ENCODE data around the gene DHDH.
"Not testable (repeated sequence)": the region's sequence is repeated elsewhere in the genome, so short reads cannot be mapped to it uniquely, and the experiment has no call there.

DNA sequence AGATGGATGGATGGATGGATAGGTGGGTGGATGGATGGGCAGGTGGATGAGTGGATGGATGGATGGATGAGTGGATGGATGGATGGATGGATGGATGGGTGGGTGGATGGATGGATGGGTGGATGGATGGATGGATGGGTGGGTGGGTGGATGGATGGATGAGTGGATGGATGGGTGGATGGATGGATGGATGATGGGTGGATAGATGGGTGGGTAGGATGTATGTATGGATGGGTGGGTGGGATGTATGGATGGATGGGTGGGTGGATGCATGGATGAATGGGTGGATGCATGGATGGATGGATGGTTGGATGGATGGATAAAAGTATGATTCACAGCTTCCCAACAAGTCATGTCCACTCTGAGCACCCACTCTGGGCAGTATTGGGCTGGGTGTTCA lies 29.7 kb upstream of the DHDH start:
- TF ChIP-seq, protein P1, sequence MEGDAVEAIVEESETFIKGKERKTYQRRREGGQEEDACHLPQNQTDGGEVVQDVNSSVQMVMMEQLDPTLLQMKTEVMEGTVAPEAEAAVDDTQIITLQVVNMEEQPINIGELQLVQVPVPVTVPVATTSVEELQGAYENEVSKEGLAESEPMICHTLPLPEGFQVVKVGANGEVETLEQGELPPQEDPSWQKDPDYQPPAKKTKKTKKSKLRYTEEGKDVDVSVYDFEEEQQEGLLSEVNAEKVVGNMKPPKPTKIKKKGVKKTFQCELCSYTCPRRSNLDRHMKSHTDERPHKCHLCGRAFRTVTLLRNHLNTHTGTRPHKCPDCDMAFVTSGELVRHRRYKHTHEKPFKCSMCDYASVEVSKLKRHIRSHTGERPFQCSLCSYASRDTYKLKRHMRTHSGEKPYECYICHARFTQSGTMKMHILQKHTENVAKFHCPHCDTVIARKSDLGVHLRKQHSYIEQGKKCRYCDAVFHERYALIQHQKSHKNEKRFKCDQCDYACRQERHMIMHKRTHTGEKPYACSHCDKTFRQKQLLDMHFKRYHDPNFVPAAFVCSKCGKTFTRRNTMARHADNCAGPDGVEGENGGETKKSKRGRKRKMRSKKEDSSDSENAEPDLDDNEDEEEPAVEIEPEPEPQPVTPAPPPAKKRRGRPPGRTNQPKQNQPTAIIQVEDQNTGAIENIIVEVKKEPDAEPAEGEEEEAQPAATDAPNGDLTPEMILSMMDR (IDR thresholded peaks at IDR 0.05; ENCODE audit: insufficient read depth, low read length, poor library complexity, severe bottlenecking): not testable (repeated sequence)
- not testable (repeated sequence) for TF ChIP-seq EZH2phosphoT487 (conservative IDR thresholded peaks at IDR 0.05; ENCODE audit: low read length)
